ENCODE measurements around the gene NEIL1. TPM values are rescaled to one million over a fixed set of nuclear protein-coding genes. Genes with fewer than 3 reads are reported as not detected.

The NEIL1 gene
- total and polyA plus RNA-seq, 3 donors from 2014 or later, result 12.9 to 30.2 (median 19.8) TPM

DNA sequence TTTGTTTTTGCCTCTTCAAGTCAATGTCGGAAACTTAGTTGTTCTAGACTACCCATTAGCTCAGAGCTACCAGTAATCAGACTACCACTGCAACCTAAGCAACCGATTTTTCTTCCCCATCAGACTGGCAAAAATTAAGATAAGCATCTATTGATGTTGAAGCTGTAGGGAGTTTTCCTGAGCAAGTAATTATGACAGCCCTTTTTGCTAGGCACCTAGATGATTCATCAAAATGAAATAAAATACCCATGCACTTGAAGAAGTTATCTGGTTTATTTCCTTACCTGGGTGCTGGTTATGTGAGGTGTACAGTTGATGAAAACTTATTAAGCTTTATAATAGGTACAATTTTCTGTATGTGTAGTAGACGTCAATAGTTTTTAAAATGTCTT, 11.5 kb upstream of the NEIL1 start:
- WGBS, 2 donors, result 26 to 28% methylated on average over 3 of the region's 3 CpGs
- intact Hi-C loops (cut with DNase I; ENCODE audit: low total_unique reads), result no loop called here
- H3K27ac ChIP-seq, result peak overlapping the region in 1 of 2 donors; percentile 72
- H3K4me3 ChIP-seq, result peak overlapping the region; percentile 66 to 70
- H3K9me3 ChIP-seq, result no peaks in the 10 kb centered on the region
- H3K36me3 ChIP-seq (ENCODE audit: low read depth, missing control alignments), result no peaks in the 10 kb centered on the region
- no peaks in the 10 kb centered on the region for H3K27me3 ChIP-seq
- TF ChIP-seq, protein P1, sequence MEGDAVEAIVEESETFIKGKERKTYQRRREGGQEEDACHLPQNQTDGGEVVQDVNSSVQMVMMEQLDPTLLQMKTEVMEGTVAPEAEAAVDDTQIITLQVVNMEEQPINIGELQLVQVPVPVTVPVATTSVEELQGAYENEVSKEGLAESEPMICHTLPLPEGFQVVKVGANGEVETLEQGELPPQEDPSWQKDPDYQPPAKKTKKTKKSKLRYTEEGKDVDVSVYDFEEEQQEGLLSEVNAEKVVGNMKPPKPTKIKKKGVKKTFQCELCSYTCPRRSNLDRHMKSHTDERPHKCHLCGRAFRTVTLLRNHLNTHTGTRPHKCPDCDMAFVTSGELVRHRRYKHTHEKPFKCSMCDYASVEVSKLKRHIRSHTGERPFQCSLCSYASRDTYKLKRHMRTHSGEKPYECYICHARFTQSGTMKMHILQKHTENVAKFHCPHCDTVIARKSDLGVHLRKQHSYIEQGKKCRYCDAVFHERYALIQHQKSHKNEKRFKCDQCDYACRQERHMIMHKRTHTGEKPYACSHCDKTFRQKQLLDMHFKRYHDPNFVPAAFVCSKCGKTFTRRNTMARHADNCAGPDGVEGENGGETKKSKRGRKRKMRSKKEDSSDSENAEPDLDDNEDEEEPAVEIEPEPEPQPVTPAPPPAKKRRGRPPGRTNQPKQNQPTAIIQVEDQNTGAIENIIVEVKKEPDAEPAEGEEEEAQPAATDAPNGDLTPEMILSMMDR (IDR thresholded peaks at IDR 0.05), result no peak
- no peak for TF ChIP-seq POLR2A (IDR thresholded peaks at IDR 0.05)
- peaks cover 8% of the 10 kb centered on the region for H3K4me1 ChIP-seq
- DNase-seq, result no peak

DNA sequence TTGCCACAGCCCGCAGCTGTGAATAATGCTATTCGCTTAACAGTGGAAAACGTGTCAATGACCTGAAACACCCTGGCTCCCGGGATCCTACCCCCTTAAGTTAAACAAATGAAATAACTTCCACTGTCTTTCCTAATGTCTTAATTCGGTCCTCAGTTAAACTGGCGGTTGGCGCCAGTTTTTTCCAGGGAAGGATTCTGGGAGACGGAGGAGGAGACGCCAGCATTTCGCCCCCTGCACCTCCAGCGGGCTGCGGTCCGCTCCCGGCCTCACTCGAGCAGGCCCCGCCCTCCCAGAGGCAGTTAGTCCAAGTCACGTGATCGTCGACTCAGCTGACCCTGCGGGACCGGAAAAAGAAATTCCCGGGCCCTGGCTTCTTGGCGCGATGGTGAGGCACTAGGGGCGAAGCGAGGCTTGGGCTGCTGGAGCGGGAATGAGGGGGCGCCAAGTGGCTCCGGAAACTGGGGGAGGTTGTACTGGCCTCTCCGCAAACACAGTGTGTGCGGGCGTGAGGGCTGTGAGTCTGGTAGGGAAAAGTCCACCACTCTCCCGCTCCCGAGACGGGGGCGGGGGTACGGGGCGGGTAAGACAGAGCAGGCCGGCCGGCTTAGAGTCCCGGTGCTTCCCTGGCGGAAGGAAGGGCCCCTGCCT, 11.0 kb upstream of the NEIL1 start, which contains the start of gene COMMD4:
TSS of gene COMMD4 (plus strand) at position 359 of the 651 bp plus-strand sequence. CDS start at position 386, 27 bp downstream.
- TF ChIP-seq POLR2A (IDR thresholded peaks at IDR 0.05), result no peak
- TF ChIP-seq, protein P1 (IDR thresholded peaks at IDR 0.05), result no peak
- Histone ChIP-seq H3K36me3 (ENCODE audit: low read depth, missing control alignments) (no peaks in the 10 kb centered on the region), H3K9me3 (no peaks in the 10 kb centered on the region), H3K4me3 (peak within 1 kb of the TSS; percentile 66 to 70), H3K4me1 (peaks cover 8% of the 10 kb centered on the region), H3K27ac (peak within 1 kb of the TSS; percentile 14 to 72), H3K27me3 (no peaks in the 10 kb centered on the region)
- intact Hi-C loops (cut with DNase I; ENCODE audit: low total_unique reads), result no loop called here
- WGBS, 2 donors, result 0 to 1% methylated on average over 32 to 42 of the region's 42 CpGs
- DNase-seq, result peak; percentile 98

- Histone ChIP-seq H3K9me3 (no peaks in the 10 kb centered on the region), H3K27me3 (no peaks in the 10 kb centered on the region), H3K36me3 (ENCODE audit: low read depth, missing control alignments) (no peaks in the 10 kb centered on the region), H3K4me1 (peaks cover 8% of the 10 kb centered on the region), H3K4me3 (no peak overlapping the region), H3K27ac (no peak overlapping the region)
- TF ChIP-seq POLR2A (IDR thresholded peaks at IDR 0.05), result no peak
- TF ChIP-seq, protein P1 (IDR thresholded peaks at IDR 0.05), result no peak
- 92 to 100% methylated on average over 1 to 9 of the region's 11 CpGs for WGBS, 2 donors
- no peak for DNase-seq
- intact Hi-C loops (cut with DNase I; ENCODE audit: low total_unique reads), result no loop called here
Observed at GRCh38 chr15:75338661-75339240, 8.1 kb upstream of the NEIL1 start.

DNA sequence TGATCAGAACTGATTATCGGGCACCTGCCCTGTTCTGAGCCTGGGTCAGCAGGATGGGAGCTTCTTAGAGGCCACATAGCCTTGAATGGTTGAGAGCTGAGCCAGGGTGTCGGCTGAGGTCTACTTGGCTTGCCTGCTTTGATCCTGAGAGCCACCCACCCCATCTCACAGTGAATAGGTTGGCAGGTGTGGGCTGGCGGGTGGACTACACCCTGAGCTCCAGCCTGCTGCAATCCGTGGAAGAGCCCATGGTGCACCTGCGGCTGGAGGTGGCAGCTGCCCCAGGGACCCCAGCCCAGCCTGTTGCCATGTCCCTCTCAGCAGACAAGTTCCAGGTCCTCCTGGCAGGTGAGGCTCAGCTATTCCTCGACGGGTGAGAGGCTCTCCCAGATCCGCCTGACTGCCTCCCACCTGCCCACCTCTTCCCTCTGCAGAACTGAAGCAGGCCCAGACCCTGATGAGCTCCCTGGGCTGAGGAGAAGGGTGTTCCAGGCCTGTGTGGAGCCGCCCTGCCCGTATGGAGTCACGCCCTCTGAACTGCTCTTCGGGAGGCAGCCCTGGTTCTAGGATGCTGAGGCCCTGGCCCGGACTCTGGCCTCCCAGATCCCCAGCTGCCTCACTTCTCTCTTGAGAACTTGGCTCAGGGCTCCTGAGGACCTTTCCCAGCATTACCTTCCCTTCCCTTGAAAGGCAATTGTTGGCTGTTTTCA, 7.2 kb upstream of the NEIL1 start:
- H3K27ac ChIP-seq, result no peak overlapping the region
- H3K4me1 ChIP-seq, result peaks cover 8% of the 10 kb centered on the region
- intact Hi-C loops (cut with DNase I; ENCODE audit: low total_unique reads), result no loop called here
- 91% methylated on average over 13 of the region's 13 CpGs; no CpG with 5 or more reads in 1 of the 2 donors for WGBS, 2 donors
- no peak for DNase-seq
- H3K27me3 ChIP-seq, result no peaks in the 10 kb centered on the region
- no peaks in the 10 kb centered on the region for H3K36me3 ChIP-seq (ENCODE audit: low read depth, missing control alignments)
- no peak for TF ChIP-seq POLR2A (IDR thresholded peaks at IDR 0.05)
- TF ChIP-seq, protein P1 (IDR thresholded peaks at IDR 0.05), result no peak
- H3K4me3 ChIP-seq, result no peak overlapping the region
- no peaks in the 10 kb centered on the region for H3K9me3 ChIP-seq

Measured in testis (tissue), 3 donors.